Measurements from ENCODE around the gene SOD3. TPM values are rescaled to one million over a fixed set of nuclear protein-coding genes. Genes with fewer than 3 reads are reported as not detected.

Gene SOD3
- total and polyA plus RNA-seq, 2 of the 8 experiments (the other 6 are each of a cell fraction or from before 2014, with no cell fraction given) = 4.9 TPM

DNA sequence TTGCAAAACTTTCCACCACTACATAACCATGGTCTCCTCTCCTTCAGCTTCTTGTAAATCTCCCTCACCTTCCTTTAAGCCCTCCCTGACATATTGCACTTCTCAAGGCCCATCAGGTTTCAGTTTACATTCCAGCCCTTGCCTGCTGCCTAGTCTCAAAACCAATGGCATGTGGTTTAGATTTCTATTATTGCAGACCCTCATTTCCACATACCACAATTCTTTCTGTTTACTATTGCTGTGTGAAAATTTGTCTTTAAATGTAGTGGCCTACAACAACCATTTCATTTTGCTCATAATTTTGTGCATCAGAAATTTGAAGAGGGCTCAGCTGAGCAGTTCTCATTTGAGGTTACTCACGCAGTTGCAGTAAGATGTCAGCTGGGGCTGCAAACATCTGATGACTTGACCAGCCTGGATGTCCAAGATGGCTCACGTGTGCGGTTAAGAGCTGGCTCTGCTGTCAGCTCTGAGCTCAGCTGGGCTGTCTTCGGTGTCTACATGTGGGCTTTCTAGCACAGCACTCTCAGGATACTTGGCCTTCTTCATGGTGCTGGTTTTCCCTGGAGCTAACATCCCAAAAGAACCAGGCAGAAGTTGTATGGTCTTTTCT is 29.9 kb upstream of the SOD3 start:
- Histone ChIP-seq H3K23ac (ENCODE audit: insufficient read length) (no peak overlapping the region), H3K23me2 (ENCODE audit: low read depth, low read length) (no peaks in the 10 kb centered on the region), H3K4me2 (ENCODE audit: insufficient read depth in 1 of 2, low read depth in 2 of 2, low read length in 2 of 2) (no peak overlapping the region), H4K8ac (ENCODE audit: extremely low read depth, insufficient read depth, low read length) (no peak overlapping the region), H4K5ac (ENCODE audit: insufficient read length, low read depth, low read length) (no peak overlapping the region), H4K91ac (replicated peaks; ENCODE audit: insufficient read length, low read length) (no peak overlapping the region), H2BK20ac (ENCODE audit: low read length) (no peak overlapping the region), H2BK12ac (ENCODE audit: low read depth, low read length) (no peak overlapping the region), H2BK15ac (ENCODE audit: low read length) (no peak overlapping the region), H2AK5ac (ENCODE audit: low read depth, low read length) (no peak overlapping the region), H4K20me1 (replicated peaks in 1 of 2; ENCODE audit: control insufficient read depth in 1 of 2, insufficient read depth in 2 of 2, low read length in 2 of 2) (no peaks in the 10 kb centered on the region), H3K27ac (ENCODE audit: low read depth, low read length) (no peak overlapping the region), H3K4me3 (ENCODE audit: extremely low read depth in 1 of 4, insufficient read depth in 2 of 4, low read depth in 3 of 4, low read length in 4 of 4) (no peak overlapping the region), H3K4ac (replicated peaks; ENCODE audit: insufficient read length, low read depth, low read length) (no peak overlapping the region), H3K79me1 (ENCODE audit: low read depth, low read length) (no peaks in the 10 kb centered on the region), H3K9ac (replicated peaks in 1 of 4; ENCODE audit: extremely low read depth in 1 of 4, low read depth in 3 of 4, low read length in 3 of 4) (no peak overlapping the region), H2BK5ac (ENCODE audit: low read depth, low read length) (no peak overlapping the region), H3K27me3 (replicated peaks in 1 of 4; ENCODE audit: control insufficient read depth in 3 of 4, extremely low read depth in 1 of 4, insufficient read depth in 3 of 4, low read length in 3 of 4) (no peaks in the 10 kb centered on the region), H3K79me2 (ENCODE audit: control insufficient read depth in 1 of 2, insufficient read depth in 2 of 2, low read length in 2 of 2) (no peaks in the 10 kb centered on the region), H2BK120ac (replicated peaks; ENCODE audit: low read depth, low read length) (no peak overlapping the region), H3K14ac (ENCODE audit: insufficient read length) (no peak overlapping the region), H3K9me3 (ENCODE audit: insufficient read depth in 2 of 2, low read depth in 1 of 2, low read length in 1 of 2) (no peaks in the 10 kb centered on the region), H2AFZ (ENCODE audit: low read length) (no peak overlapping the region), H3K36me3 (ENCODE audit: control insufficient read depth in 2 of 4, insufficient read depth in 4 of 4, low read length in 3 of 4) (no peaks in the 10 kb centered on the region), H3K56ac (replicated peaks; ENCODE audit: insufficient read length, low read depth, low read length) (no peak overlapping the region), H3K4me1 (replicated peaks in 1 of 4; ENCODE audit: control insufficient read depth in 3 of 4, insufficient read depth in 4 of 4, low read length in 3 of 4) (peaks cover 0 to 5% (median 4%) of the 10 kb centered on the region in 4 experiments; a peak in 2 of 7 replicates), H3K18ac (ENCODE audit: extremely low read depth, low read length) (no peak overlapping the region)
- TF ChIP-seq, protein P1, sequence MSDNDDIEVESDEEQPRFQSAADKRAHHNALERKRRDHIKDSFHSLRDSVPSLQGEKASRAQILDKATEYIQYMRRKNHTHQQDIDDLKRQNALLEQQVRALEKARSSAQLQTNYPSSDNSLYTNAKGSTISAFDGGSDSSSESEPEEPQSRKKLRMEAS (IDR thresholded peaks at IDR 0.05) = no peak
- TF ChIP-seq, protein P2, sequence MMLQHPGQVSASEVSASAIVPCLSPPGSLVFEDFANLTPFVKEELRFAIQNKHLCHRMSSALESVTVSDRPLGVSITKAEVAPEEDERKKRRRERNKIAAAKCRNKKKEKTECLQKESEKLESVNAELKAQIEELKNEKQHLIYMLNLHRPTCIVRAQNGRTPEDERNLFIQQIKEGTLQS (IDR thresholded peaks at IDR 0.05; ENCODE audit: insufficient read depth, low read depth, low read length) = no peak
- TF ChIP-seq GTF2F1 (IDR thresholded peaks at IDR 0.05; ENCODE audit: borderline replicate concordance, low read depth, low read length) = no peak
- no peak for TF ChIP-seq CTBP2 (IDR thresholded peaks at IDR 0.05; ENCODE audit: borderline replicate concordance, insufficient read depth, insufficient read length, low read length)
- TF ChIP-seq ATF2 (IDR thresholded peaks at IDR 0.05; ENCODE audit: low read length) = no peak
- TF ChIP-seq KDM5A (IDR thresholded peaks at IDR 0.05; ENCODE audit: low read length) = no peak
- TF ChIP-seq SP2 (IDR thresholded peaks at IDR 0.05; ENCODE audit: low read length) = no peak
- FAIRE-seq (no peak), DNase-seq (ENCODE audit: low read depth in 1 of 2, low spot score in 2 of 2) (no peak)
- WGBS, 2 experiments (ENCODE audit: extremely low coverage in 1 of 2, insufficient coverage in 1 of 2, insufficient read length in 1 of 2, insufficient replicate concordance in 2 of 2, low coverage in 1 of 2, low lambda C conversion rate in 2 of 2, missing lambda C conversion rate in 1 of 2) = 94% methylated on average over 4 of the region's 4 CpGs; no CpG with 5 or more reads in 1 of the 2 experiments
- POLR2A ChIA-PET (ENCODE audit: partially characterized antibody) = no interaction called here
- CTCF ChIA-PET (ENCODE audit: partially characterized antibody) = interaction anchor here (0.8 to 1.5 kb wide), 3 partner anchors 28 to 149 kb away, joined by 3 read pairs; no protein-coding TSS in a partner anchor
